ENCODE results near the gene PLCH1. TPM values are rescaled to one million over a fixed set of nuclear protein-coding genes. Genes with fewer than 3 reads are reported as not detected.

PLCH1 gene
- total RNA-seq, 2 donors from 2014 or later = 12.0 to 12.4 TPM

DNA sequence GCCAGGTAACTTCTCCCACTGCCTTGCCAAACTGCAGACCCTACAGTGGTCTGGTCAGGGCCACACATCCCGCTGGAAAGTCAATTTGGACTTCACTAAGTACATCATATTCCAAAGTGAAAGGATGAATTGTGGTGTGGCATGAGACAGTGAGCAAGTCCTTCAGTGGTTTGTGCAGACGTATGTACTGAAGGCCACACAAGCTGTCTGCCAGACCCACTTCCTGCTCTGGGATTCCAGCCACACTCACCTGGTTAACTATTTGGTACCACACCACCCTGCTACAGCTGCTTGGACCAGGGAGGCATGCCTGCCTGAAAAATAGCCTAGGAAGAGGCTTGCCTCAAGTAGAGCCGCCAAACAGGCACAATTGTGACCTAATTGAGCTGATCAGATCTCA lies 357.3 kb downstream of the PLCH1 start:
- H3K27ac Mint-ChIP-seq = no peak overlapping the region
- Histone ChIP-seq H3K36me3 (ENCODE audit: control insufficient read depth, insufficient read depth, low read length) (no peaks in the 10 kb centered on the region), H3K4me1 (ENCODE audit: control insufficient read depth, insufficient read depth, low read length) (peaks cover 6% of the 10 kb centered on the region), H3K9ac (ENCODE audit: extremely low read depth, low read length, poor library complexity, severe bottlenecking) (no peak overlapping the region), H3K9me3 (ENCODE audit: control insufficient read depth, low read length) (no peaks in the 10 kb centered on the region), H3K27ac (ENCODE audit: low read depth, low read length) (no peak overlapping the region), H3K4me3 (ENCODE audit: low read length) (no peak overlapping the region), H3K27me3 (ENCODE audit: control insufficient read depth, insufficient read depth, low read length, poor library complexity, severe bottlenecking) (no peaks in the 10 kb centered on the region)
- no peak for DNase-seq
- WGBS, 2 experiments (ENCODE audit: insufficient coverage in 1 of 2, insufficient read length in 1 of 2) = 92 to 100% methylated on average over 1 to 3 of the region's 3 CpGs
- H3K27me3 Mint-ChIP-seq (ENCODE audit: insufficient read depth) = no peaks in the 10 kb centered on the region
- no peak overlapping the region for H3K4me3 Mint-ChIP-seq
- H3K9me3 Mint-ChIP-seq = no peaks in the 10 kb centered on the region
- peaks cover 30% of the 10 kb centered on the region for H3K4me1 Mint-ChIP-seq
- no peak for TF ChIP-seq CTCF (conservative IDR thresholded peaks at IDR 0.05)
- no peaks in the 10 kb centered on the region for H3K36me3 Mint-ChIP-seq (ENCODE audit: low read depth)

GRCh38 chr3:155386919-155387318 lies 358.0 kb downstream of the PLCH1 start:
- Histone ChIP-seq H3K9me3 (ENCODE audit: control insufficient read depth, low read length) (no peaks in the 10 kb centered on the region), H3K36me3 (ENCODE audit: control insufficient read depth, insufficient read depth, low read length) (no peaks in the 10 kb centered on the region), H3K27ac (ENCODE audit: low read depth, low read length) (no peak overlapping the region), H3K4me1 (ENCODE audit: control insufficient read depth, insufficient read depth, low read length) (peaks cover 6% of the 10 kb centered on the region), H3K27me3 (ENCODE audit: control insufficient read depth, insufficient read depth, low read length, poor library complexity, severe bottlenecking) (no peaks in the 10 kb centered on the region), H3K4me3 (ENCODE audit: low read length) (no peak overlapping the region), H3K9ac (ENCODE audit: extremely low read depth, low read length, poor library complexity, severe bottlenecking) (no peak overlapping the region)
- 85 to 93% methylated on average over 5 to 8 of the region's 8 CpGs for WGBS, 2 experiments (ENCODE audit: insufficient coverage in 1 of 2, insufficient read length in 1 of 2)
- no peaks in the 10 kb centered on the region for H3K9me3 Mint-ChIP-seq
- no peaks in the 10 kb centered on the region for H3K27me3 Mint-ChIP-seq (ENCODE audit: insufficient read depth)
- H3K4me1 Mint-ChIP-seq = peaks cover 31% of the 10 kb centered on the region
- no peaks in the 10 kb centered on the region for H3K36me3 Mint-ChIP-seq (ENCODE audit: low read depth)
- H3K4me3 Mint-ChIP-seq = no peak overlapping the region
- no peak for TF ChIP-seq CTCF (conservative IDR thresholded peaks at IDR 0.05)
- H3K27ac Mint-ChIP-seq = no peak overlapping the region
- no peak for DNase-seq

- Histone ChIP-seq H3K4me3 (ENCODE audit: low read length) (no peak overlapping the region), H3K4me1 (ENCODE audit: control insufficient read depth, insufficient read depth, low read length) (peaks cover 6% of the 10 kb centered on the region), H3K27me3 (ENCODE audit: control insufficient read depth, insufficient read depth, low read length, poor library complexity, severe bottlenecking) (no peaks in the 10 kb centered on the region), H3K9me3 (ENCODE audit: control insufficient read depth, low read length) (no peaks in the 10 kb centered on the region), H3K36me3 (ENCODE audit: control insufficient read depth, insufficient read depth, low read length) (no peaks in the 10 kb centered on the region), H3K9ac (ENCODE audit: extremely low read depth, low read length, poor library complexity, severe bottlenecking) (no peak overlapping the region), H3K27ac (ENCODE audit: low read depth, low read length) (no peak overlapping the region)
- H3K4me3 Mint-ChIP-seq = no peak overlapping the region
- no peaks in the 10 kb centered on the region for H3K36me3 Mint-ChIP-seq (ENCODE audit: low read depth)
- no peak for TF ChIP-seq CTCF (conservative IDR thresholded peaks at IDR 0.05)
- H3K27ac Mint-ChIP-seq = no peak overlapping the region
- no peaks in the 10 kb centered on the region for H3K9me3 Mint-ChIP-seq
- WGBS, 2 experiments (ENCODE audit: insufficient coverage in 1 of 2, insufficient read length in 1 of 2) = 92 to 93% methylated on average over 4 of the region's 4 CpGs
- H3K4me1 Mint-ChIP-seq = peaks cover 31% of the 10 kb centered on the region
- H3K27me3 Mint-ChIP-seq (ENCODE audit: insufficient read depth) = no peaks in the 10 kb centered on the region
- no peak for DNase-seq
Measured at GRCh38 chr3:155385896-155386625, 358.8 kb downstream of the PLCH1 start.
